ENCODE data around the gene ACAD8. TPM values are rescaled to one million over a fixed set of nuclear protein-coding genes. Genes with fewer than 3 reads are reported as not detected.

The ACAD8 gene
- total and polyA plus RNA-seq, 10 donors, result 15.7 to 37.5 (median 27.2) TPM

DNA sequence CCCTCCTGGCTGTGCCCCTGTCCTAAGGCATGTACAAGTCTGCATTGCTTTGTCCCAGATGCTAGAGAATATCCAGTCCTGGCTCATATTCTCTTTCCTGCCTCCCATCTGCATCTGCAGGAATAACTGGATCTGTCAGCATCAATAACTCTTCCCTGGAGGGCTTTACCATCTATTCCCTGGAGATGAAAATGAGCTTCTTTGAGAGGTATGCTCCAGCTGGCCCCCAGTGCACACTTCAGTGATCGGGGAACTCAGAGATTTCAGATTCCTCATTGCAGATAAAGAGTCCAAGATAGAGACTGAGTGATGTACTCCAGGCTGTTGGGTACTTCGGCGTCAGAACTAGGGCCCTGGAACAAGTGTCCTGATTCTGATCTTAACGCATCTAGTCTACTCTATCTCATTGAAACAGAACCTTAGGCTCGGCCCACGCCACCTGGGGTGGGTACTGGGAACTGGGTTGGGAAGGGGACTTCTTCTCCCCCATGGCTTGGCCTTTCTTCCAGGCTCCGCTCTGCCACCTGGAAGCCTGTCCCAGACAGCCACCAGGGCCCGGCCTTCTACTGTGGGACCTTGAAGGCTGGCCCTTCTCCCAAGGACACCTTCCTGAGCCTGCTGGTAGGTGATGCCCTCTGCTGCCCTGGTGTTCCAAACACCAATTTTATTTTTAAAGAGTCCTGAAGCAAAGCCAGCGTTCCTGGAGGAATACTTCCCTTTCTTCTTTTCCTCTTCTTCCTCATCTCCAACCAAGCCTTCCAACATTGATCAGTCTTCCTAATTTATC, 60.6 kb downstream of the ACAD8 start:
- Histone ChIP-seq H3K27ac (no peak overlapping the region), H3K9me3 (peaks cover 0 to 33% (median 25%) of the 10 kb centered on the region in 8 donors), H3K36me3 (no peaks in the 10 kb centered on the region), H3K4me1 (no peaks in the 10 kb centered on the region), H3K27me3 (replicated peaks in 1 of 7) (peaks cover 0 to 45% (median 0%) of the 10 kb centered on the region in 7 donors), H3K4me3 (no peak overlapping the region)
- WGBS, 5 donors, result 67 to 90% (median 84%) methylated on average over 6 to 9 of the region's 9 CpGs
- intact Hi-C loops (cut with DNase I; ENCODE audit: low total_unique reads), result no loop called here
- TF ChIP-seq POLR2AphosphoS5 (IDR thresholded peaks at IDR 0.05) (no peak), POLR2A (IDR thresholded peaks at IDR 0.05) (no peak)
- TF ChIP-seq, protein P1, sequence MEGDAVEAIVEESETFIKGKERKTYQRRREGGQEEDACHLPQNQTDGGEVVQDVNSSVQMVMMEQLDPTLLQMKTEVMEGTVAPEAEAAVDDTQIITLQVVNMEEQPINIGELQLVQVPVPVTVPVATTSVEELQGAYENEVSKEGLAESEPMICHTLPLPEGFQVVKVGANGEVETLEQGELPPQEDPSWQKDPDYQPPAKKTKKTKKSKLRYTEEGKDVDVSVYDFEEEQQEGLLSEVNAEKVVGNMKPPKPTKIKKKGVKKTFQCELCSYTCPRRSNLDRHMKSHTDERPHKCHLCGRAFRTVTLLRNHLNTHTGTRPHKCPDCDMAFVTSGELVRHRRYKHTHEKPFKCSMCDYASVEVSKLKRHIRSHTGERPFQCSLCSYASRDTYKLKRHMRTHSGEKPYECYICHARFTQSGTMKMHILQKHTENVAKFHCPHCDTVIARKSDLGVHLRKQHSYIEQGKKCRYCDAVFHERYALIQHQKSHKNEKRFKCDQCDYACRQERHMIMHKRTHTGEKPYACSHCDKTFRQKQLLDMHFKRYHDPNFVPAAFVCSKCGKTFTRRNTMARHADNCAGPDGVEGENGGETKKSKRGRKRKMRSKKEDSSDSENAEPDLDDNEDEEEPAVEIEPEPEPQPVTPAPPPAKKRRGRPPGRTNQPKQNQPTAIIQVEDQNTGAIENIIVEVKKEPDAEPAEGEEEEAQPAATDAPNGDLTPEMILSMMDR (IDR thresholded peaks at IDR 0.05 in 8 of 11, conservative IDR thresholded peaks at IDR 0.05 in 3 of 11), result no peak
- DNase-seq, result no peak

Other genes starting within 250 kb of the ACAD8 start
- 10 to 100 TPM; 20.8 to 28.7 (median 24.7) TPM for gene JAM3, start 184.5 kb upstream of the ACAD8 start, total RNA-seq
- gene JAM3, start 184.5 kb upstream of the ACAD8 start, polyA plus RNA-seq, result 10 to 100 TPM in 2 of 3 donors, 1 to 10 TPM in 1; 9.5 to 20.5 (median 17.8) TPM
- gene NCAPD3, start 29.6 kb upstream of the ACAD8 start, total RNA-seq, result 10 to 100 TPM; 20.2 to 33.0 (median 24.3) TPM
- gene NCAPD3, start 29.6 kb upstream of the ACAD8 start, polyA plus RNA-seq, result 1 to 10 TPM; 3.0 to 5.5 (median 4.0) TPM
- 10 to 100 TPM; 31.1 to 48.9 (median 43.2) TPM for gene VPS26B, start 28.9 kb upstream of the ACAD8 start, total RNA-seq
- gene VPS26B, start 28.9 kb upstream of the ACAD8 start, polyA plus RNA-seq, result 10 to 100 TPM in 2 of 3 donors, 1 to 10 TPM in 1; 9.7 to 14.8 (median 11.6) TPM
- 10 to 100 TPM; 24.5 to 54.8 (median 36.7) TPM for gene THYN1, start 216 bp upstream of the ACAD8 start, total RNA-seq
- 10 to 100 TPM; 40.1 to 54.2 (median 51.9) TPM for gene THYN1, start 216 bp upstream of the ACAD8 start, polyA plus RNA-seq
- under 1 TPM in 4 of 7 donors, not detected in 3; 0.14 to 0.25 (median 0.22) TPM for gene GLB1L3, start 22.8 kb downstream of the ACAD8 start, total RNA-seq
- gene GLB1L3, start 22.8 kb downstream of the ACAD8 start, polyA plus RNA-seq, result under 1 TPM in 2 of 3 donors, not detected in 1; 0.13 to 0.21 TPM
- gene GLB1L2, start 78.4 kb downstream of the ACAD8 start, total RNA-seq, result 1 to 10 TPM in 1 of 7 donors, under 1 TPM in 5, not detected in 1; 0.36 to 1.5 (median 0.65) TPM
- under 1 TPM; 0.29 to 0.48 (median 0.46) TPM for gene GLB1L2, start 78.4 kb downstream of the ACAD8 start, polyA plus RNA-seq
- 1 to 10 TPM in 6 of 7 donors, under 1 TPM in 1; 0.81 to 4.0 (median 1.7) TPM for gene B3GAT1, start 158.7 kb downstream of the ACAD8 start, total RNA-seq
- gene B3GAT1, start 158.7 kb downstream of the ACAD8 start, polyA plus RNA-seq, result 1 to 10 TPM in 1 of 3 donors, under 1 TPM in 2; 0.43 to 2.1 (median 0.96) TPM

Data from spleen (tissue), 11 donors.